ENCODE results near the gene KCNJ10. TPM values are rescaled to one million over a fixed set of nuclear protein-coding genes. Genes with fewer than 3 reads are reported as not detected.
"Not testable (repeated sequence)": the region's sequence is repeated elsewhere in the genome, so short reads cannot be mapped to it uniquely, and the experiment has no call there.

The KCNJ10 gene
- total and polyA plus RNA-seq, 12 donors = 0.11 to 0.32 (median 0.13) TPM; not detected in 7

- no peaks in the 10 kb centered on the region for H3K36me3 ChIP-seq (replicated peaks in 1 of 2)
- no peak for DNase-seq
- no peaks in the 10 kb centered on the region for H3K9me3 ChIP-seq (replicated peaks in 1 of 3)
- TF ChIP-seq POLR2A (IDR thresholded peaks at IDR 0.05) (no peak), CTCF (IDR thresholded peaks at IDR 0.05) (no peak)
- H3K27ac ChIP-seq = no peak overlapping the region
- no peaks in the 10 kb centered on the region for H3K4me1 ChIP-seq (replicated peaks in 1 of 2)
- no peaks in the 10 kb centered on the region for H3K27me3 ChIP-seq
- intact Hi-C loops (cut with DNase I) = no loop called here
- WGBS, 4 donors = 63 to 89% (median 79%) methylated on average over 1 of the region's 1 CpG
- H3K4me3 ChIP-seq = no peak overlapping the region
Observed at GRCh38 chr1:160056648-160057169, 13.3 kb downstream of the KCNJ10 start.

- Histone ChIP-seq H3K27ac (no peak overlapping the region), H3K36me3 (replicated peaks in 1 of 2) (no peaks in the 10 kb centered on the region), H3K27me3 (no peaks in the 10 kb centered on the region), H3K9me3 (replicated peaks in 1 of 3) (no peaks in the 10 kb centered on the region), H3K4me1 (replicated peaks in 1 of 2) (no peaks in the 10 kb centered on the region), H3K4me3 (no peak overlapping the region)
- DNase-seq = no peak
- 61 to 76% (median 66%) methylated on average over 4 to 7 of the region's 7 CpGs for WGBS, 4 donors
- intact Hi-C loops (cut with DNase I) = no loop called here
- TF ChIP-seq CTCF (IDR thresholded peaks at IDR 0.05) = no peak
- TF ChIP-seq POLR2A (IDR thresholded peaks at IDR 0.05) = no peak
Observed at GRCh38 chr1:160053548-160054365, 16.2 kb downstream of the KCNJ10 start.

- Histone ChIP-seq H3K4me1 (replicated peaks in 1 of 2) (no peaks in the 10 kb centered on the region), H3K27me3 (no peaks in the 10 kb centered on the region), H3K9me3 (replicated peaks in 1 of 3) (no peaks in the 10 kb centered on the region), H3K4me3 (no peak overlapping the region), H3K27ac (no peak overlapping the region), H3K36me3 (replicated peaks in 1 of 2) (no peaks in the 10 kb centered on the region)
- 46 to 60% (median 50%) methylated on average over 6 of the region's 6 CpGs for whole genome bisulfite sequencing, 4 donors
- no peak for DNase-seq
- TF ChIP-seq POLR2A (IDR thresholded peaks at IDR 0.05) = no peak
- no peak for TF ChIP-seq CTCF (IDR thresholded peaks at IDR 0.05)
- intact Hi-C loops (cut with DNase I) = no loop called here
Observed at GRCh38 chr1:160052936-160053335, 17.0 kb downstream of the KCNJ10 start.

GRCh38 chr1:160050619-160051018 is 19.3 kb downstream of the KCNJ10 start:
- H3K27me3 ChIP-seq = no peaks in the 10 kb centered on the region
- no peak overlapping the region for H3K27ac ChIP-seq
- no peak for TF ChIP-seq POLR2A (IDR thresholded peaks at IDR 0.05)
- TF ChIP-seq CTCF (IDR thresholded peaks at IDR 0.05) = no peak
- peaks cover 0 to 5% of the 10 kb centered on the region in 2 donors for H3K4me1 ChIP-seq (replicated peaks in 1 of 2)
- no peaks in the 10 kb centered on the region for H3K9me3 ChIP-seq (replicated peaks in 1 of 3)
- WGBS, 4 donors = 79 to 91% (median 85%) methylated on average over 1 of the region's 1 CpG
- DNase-seq = no peak
- intact Hi-C loops (cut with DNase I) = no loop called here
- H3K4me3 ChIP-seq = no peak overlapping the region
- no peaks in the 10 kb centered on the region for H3K36me3 ChIP-seq (replicated peaks in 1 of 2)

- H3K9me3 ChIP-seq (replicated peaks in 1 of 3); H3K4me1 ChIP-seq (replicated peaks in 1 of 2); H3K4me3 ChIP-seq; H3K36me3 ChIP-seq (replicated peaks in 1 of 2); DNase-seq; intact Hi-C loops (cut with DNase I); H3K27me3 ChIP-seq; H3K27ac ChIP-seq: not testable (repeated sequence)
- WGBS, 4 donors = 71 to 85% (median 81%) methylated on average over 2 of the region's 2 CpGs
Observed at GRCh38 chr1:160050182-160050581, 19.8 kb downstream of the KCNJ10 start.
